CD4-positive, alpha-beta T cell treated with Interleukin-17A for 4 hours (primary cell): ENCODE data around the gene ABLIM2.

Source experiments
- DNase-seq: peaks from one replicate; pipeline ENCODE4 v3.0.0-alpha.2; 2020; ENCODE audit warnings: mixed read lengths

Gene ABLIM2

DNA sequence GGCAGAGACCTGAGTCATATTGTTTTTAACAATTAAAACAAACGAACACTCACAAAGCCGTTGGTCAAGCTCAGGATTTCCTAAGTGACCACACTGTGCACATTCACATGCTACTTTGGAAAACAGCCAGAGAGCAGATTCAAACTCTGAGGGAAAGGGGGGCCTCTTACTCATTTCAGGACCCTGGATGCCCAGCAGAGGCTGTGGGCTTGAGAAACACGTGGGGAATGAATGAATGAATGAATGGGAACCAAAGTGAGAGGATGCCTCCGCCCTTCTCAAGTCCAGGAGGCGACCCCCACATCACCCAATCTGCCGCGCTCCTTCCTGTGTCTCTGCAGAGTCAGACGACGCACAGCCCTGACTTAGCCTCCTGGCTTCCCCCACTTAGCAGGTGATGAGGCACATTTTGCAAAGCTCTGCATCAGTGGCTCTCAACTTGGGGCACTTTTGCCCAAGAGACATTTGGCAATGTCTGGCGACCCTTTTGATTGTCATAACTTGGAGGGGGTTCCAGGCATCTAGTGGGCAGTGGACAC, 76.0 kb downstream of the ABLIM2 start:
- no peak for DNase-seq

DNA sequence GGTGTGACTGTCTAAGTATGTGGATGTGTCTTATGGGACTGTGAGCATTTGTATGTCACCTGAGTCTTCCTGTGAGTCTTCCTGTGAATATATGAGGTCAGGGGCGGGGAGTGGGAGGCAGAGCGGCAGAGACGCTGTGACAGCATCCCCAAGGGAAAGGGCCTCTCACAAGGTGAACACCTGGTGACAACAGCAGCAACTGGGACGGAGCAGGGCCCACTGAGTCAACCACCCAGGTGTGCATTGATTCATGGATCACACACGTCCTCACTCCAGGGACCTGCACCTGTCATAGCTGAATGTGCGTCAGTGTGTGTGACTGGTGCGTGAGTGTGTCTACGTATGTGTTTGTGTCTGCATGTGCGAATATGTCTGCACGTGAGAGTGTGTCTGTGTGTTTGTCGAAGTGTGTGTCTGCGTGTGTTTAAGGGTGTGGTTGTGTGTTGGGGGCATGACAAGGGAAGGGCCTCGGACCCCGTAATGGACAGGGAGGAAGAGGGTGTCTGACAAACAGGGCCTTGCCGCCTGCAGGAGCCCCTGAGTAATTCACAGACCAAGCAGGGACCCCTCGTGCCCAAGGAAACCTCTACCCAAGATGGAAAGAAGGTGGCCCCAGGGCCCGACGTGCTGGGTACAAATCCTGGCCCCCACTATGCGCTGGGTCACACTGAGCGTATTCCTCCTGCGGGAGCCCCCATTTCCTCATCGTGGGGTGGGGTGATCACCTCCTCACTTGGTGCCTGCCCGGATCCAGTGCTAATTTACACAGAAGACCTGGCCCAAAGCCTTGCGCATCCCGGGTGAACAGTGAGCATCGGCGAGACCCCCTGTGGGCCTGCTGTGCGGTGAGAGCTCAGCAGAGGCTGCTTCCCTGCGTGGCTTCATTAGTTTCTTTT, 76.7 kb downstream of the ABLIM2 start:
- DNase-seq = no peak

DNA sequence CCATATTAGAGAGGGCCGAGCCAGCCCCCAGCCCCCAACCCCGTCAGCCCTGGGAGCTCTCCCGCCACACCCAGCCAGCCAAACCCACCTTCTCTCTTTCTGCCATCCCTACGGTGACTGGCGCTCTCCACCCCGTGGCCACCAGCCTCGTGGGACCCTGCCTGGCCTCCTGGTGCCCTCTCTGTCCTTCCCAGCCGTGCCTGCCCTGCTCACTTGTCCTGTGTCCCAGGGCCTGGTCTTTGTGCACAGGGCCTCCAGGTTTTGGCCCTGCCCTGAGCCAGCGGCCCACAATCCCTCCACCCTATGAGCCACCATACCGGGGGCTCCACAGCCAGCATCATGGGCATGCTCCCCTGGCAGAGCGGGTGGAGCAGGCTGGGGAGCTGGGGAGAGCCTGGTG, 77.4 kb downstream of the ABLIM2 start:
- no peak for DNase-seq

DNA sequence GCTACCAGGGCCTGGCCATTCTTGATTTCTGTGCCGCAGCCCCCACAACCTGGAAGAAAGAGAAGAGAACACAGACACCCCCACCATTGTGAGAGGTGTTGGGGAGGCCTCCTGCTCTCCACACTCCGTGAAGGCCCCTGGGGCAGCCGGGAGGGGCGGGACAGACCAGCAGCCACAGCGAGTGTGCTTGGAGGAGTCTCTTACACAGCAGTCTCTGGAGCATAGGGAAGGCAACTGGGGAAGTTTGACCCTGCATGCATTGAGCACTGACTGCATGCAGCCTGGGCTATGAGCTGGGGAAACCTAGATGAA, 77.9 kb downstream of the ABLIM2 start:
- no peak for DNase-seq

DNA sequence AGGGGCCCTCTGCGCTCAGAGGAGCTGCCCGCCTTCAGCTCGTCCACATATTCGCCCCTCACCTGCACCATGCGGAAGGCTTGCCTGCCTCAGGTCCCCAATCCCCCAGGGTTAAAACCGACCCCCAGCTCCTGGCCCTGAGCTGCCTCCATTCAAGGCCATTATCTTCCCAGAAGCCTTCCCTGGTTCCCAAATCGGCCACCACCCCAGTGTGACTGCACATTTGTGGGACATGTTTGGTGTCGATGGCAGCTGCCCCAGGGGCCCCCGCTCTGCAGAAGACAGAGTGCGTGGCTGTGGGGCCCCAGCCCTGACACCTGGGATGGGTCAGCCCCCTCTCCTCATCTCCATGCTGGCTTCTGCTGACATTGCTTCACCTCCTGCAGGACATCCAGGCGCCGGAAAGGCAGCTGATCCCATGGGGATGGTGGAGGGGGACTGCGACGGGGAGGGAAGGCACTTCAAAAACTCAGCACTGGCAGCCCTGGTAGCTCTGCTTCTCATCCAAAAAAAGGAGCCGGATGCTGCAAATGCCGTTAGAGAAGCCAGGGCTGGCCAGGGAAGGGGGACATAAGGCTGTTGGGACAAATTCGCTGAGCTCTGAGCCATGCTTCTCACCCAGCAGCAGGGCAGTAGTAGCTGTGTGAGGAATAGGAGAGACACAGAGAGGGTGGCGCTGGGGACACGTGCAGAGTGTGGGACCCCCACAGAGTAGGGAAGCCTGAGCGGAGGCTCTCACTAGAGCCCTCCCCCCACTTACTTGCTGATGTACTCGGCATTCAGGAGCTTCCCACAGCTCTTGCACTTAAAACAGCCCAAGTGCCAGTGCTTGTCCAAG, 78.5 kb downstream of the ABLIM2 start:
- DNase-seq = no peak

DNA sequence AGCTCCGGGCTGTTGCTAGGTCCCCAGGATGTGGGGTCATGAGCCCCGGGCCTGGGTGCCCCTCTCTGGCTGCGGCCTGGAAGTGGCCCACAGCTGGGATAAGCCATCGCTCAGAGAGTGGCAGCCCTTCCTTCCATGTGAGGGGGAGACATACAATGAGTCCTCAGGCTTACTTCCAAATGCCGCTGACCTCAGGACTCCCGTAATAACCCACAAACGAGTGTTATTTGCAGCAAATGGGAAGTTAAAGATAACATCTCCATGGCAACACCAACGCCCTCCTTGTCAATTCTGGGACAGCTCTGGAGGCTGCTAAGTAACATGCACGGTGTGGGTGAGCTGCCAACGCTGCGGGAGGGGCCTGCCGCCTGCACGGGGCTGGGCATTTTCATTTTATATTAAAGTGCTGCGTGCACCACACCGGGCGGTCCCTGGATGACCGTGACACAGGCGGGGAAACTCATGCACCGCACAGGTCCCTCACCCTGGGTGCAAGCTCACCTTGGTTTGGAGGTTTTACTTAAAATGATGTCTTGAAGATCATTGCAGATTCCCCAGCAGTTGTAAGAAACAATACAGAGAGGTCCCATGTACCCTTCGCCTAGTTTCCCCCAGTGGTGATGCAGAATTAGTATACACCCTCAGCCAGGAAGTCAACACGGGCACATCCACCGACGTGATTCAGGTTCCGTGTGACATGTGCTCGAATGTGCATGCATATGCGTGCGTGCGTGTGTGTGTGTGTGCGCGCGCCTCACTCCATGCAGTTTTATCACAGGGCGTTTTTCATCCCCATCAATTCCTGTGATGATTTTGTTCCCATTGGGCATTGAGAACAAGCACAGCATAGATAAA, 79.4 kb downstream of the ABLIM2 start:
- DNase-seq = no peak

DNA sequence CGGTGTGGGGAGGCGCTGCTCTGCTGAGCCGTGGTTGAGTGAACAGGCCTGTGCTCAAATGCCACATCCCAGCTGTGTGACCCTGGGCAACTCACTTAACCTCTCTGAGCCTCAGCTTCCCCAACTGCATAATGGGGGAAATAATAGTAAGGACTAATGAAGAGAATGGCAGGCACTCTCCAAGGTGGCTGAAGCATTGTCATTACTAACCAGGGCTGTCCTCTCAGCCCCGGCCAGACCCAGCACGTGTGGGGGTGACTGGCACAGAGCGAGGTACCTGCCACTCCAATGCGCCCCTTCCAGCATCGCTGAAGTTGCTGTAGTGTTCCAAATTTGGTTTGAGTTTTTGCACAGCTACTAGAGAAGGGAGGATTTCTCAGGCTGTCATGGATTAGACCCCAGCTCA, 80.0 kb downstream of the ABLIM2 start:
- no peak for DNase-seq

DNA sequence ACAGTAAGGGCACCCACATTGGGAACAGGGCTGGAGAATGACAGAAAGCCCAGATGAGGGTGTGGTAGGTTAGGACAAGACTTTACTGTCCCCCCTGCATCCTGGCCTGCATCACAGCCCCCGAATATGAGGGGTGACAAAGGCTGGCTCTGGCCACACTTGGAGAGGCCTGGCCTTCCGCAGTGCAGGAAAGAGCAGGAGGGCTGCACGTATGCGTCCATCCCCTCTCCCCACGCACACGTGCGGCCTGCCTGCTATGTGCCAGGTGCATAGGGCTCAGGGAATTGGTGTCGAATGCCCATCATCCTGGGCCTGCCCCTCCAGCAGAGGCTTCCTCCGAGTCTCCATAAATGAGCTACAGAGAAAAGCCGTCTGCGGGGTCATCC, 80.5 kb downstream of the ABLIM2 start:
- DNase-seq = no peak

DNA sequence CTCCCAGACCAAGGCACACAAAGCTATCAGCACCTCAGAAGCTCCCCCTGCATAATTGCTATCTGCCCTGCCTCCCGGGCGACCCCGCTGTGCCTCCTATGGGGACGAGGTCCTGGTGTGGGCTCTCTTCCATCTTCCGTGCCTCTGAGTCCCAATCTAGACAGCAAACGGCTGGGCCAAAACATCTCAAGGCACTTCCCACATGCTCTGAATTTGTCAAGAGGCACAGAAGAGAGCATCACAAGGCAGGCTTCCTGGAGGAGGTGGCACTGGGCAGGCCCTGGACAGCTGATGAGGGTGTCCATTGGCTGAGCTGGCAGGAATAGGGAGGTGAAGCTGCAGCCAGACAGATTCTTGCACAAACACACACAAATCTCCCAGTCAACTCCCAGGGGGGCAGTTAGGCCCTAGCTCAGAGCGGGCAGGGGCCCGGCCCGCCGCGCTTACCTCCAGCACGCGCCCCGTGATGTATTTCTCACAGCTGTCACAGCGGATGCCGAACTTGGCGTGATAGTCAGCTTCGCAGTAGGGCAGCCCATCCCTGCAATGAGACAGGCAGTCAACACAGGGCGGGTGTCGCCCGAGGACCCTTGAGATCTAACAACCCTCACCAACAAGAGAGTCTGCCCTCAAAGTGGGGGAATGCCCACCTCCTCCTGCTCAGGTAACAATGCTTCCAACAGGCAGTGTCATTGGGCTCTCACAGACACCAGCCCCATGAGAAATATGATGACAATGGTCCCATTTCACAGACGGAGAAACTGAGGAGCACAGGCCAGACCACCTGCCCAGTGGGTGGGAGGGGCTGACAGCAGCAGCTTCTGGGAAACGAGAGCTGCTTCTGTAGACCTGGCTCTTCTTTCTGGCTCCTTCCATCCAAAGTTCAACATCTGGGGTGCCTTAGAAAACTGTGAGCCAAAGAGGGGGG, 81.2 kb downstream of the ABLIM2 start:
- DNase-seq = no peak

DNA sequence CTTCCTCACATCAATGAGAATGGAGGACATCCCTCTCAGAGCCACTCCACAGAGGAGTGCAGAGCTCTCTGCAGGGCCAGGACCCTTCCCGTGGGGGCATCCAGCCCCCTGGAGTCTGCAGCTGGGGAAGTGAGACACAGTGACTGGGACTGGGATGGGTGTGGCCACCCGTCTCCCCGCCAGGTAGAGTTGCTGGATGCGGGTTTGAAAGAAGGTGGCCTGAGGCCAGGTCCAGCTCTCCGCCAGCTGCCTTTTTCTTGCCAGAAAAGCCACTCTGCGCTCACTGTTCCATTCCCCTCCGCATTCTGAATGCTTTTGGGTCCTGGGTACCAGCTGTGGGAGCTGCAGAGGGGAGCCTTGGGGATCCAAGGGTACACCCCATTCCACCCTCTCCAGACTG, 82.6 kb downstream of the ABLIM2 start:
- no peak for DNase-seq

DNA sequence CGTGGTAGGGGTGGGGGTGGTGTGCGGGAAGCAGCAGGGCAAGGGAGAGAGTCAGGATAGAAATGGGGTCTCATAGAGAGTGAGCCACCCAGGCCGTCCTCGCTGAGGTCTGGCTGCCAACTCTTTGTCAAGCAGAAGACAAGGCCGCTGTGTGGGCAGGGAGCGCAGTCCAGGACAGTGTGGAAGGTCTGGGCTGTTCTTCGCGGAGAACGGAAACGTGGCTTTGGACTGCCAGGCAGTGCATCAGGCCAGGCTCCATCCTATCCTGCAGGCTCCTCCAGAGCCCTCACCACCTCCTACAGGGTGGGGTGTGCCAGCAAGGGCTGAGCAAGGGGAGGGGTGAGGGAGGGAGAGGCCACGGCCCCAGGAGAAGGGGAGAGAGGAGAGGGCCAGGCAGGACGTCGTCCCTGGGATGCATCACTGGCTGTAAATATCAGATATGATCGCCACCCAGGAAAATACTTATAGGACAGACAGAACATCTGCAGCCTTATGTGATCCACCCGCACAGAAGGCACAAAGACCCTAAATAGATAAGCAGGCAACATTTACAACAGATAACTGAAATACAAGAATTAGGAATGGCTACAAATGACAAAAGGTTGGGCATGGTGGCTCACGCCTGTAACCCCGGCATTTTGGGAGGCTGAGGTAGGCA, 85.3 kb downstream of the ABLIM2 start:
- DNase-seq = no peak

DNA sequence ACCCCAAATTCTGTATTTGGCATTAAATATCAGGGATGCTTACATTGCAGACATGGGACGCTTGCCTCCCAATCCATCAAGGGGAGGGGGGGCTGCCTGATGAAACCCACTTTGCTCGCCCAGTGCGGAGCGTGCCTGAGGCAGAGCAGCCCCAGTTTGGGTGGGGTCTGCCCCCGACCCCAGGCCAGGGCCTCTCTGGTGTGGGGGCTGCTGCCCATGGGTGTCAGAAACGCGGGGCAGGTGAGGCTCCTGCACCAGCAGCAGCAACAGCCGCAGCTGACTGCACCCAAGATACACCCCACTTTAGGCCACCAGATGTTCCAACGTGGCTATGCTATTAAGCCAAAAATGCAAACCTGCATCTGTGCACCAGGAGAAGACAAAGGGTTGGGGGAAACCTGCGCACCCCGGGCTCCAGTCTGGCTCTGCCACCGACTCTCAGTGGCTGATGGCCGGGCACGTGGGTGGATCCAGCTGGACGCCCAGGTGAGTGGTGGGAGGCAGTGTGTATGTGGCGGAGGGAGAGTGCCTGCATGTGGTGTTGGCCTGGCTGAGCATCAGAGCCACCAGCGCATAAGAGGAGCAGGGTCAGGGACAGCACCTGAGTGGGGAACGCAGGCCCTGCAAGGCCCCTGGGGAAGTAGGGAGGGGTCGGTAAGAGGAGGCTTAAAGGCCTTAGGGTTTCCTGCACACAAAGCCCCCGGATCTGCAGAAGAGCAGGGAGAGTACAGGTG, 86.2 kb downstream of the ABLIM2 start:
- no peak for DNase-seq

DNA sequence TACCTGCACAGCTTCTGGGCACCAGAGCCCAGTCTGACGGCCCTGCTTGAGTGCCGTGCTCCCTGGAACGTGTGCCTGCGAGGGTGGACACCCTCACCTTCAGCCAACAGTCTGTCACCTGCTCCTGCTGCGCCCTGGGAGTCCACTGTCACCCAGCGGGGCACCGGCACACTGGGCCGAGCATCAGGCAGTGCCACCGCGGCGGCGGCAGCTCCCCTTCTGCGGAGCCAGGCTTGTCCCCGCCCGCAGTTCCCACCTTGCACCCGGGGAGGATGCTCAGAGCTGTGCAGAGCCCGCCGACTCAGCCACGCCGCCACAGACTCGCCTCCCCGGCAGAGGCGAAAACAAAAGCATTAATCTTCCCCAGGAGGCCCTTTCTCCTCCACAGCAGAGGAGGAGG, 86.8 kb downstream of the ABLIM2 start:
- no peak for DNase-seq

DNA sequence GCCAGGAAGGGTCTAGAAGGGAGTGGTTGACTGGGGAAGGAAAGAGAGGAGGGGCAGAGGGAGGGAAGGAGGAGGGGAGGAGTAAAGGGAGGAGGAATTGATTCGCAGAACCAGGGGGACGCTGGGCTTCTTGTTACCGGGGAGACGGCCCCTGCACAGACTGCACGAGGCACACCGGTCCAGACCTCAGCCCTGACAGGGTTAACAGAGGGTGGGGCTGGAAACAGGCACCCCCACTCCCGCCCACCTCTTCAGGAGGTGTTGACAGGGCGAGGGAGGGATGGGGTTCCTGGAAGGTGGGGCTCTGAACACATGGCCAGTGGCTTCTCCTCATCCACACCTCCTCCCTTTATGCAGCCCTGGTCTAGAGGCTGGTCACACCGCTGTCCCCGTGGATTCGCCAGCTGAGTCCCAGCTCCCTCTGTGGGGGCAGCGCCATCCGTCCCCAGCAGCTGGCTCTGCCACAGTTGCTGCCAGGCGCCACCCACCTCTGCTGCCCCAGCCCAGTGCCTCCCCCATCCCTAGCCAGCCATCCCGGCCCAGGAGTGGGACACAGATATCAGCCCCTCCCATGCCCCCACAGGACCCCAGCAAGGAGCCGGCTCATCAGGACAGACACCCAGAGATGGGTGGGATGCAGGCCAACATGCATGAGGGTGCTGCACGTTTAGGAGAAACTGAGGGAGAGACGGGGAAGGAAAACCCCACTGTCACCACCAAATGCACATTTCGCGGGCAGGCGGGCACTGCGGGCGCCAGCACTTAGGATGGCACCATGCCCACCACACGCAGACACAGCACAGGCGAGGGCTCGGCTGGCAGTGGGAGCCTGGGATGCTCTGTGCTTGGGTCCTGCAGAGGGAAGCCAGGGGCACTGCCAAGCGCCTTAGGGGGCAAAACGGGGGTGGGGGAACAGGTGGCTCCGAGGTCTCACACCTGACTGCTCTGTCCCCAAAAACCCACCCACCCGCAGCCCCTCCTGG, 87.6 kb downstream of the ABLIM2 start:
- DNase-seq = no peak

DNA sequence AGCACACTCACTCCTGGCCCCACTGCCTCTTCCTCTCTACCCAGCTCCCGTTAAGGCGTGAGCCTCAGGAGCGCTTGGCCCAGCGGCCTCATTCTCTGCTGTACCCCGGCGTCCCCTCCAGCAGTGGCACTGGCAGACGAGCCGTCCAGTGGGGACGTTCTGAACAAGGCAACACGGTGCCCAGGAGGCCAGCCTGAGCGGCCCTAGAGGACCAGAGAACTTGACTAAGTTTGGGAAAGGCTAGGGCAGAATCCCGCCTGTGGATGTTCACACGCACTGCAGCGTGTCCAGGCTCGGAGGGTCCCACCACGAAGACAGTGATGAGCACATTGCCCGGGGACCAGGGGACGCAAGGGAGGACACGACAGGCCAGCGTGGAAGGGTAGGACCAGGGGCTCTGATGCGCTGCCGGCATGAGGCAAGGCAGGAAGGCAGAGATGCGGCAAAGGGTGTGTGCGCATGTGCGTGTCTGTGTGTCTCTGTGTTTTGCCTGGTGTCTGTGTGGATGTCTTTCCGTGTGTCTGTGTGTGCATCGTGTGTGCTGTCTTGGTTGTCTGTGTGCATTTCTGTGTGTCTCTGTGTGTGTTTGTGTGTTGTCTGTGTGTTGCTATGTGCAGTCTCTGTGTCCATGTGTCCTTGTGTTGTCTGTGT, 89.4 kb downstream of the ABLIM2 start:
- DNase-seq = no peak

DNA sequence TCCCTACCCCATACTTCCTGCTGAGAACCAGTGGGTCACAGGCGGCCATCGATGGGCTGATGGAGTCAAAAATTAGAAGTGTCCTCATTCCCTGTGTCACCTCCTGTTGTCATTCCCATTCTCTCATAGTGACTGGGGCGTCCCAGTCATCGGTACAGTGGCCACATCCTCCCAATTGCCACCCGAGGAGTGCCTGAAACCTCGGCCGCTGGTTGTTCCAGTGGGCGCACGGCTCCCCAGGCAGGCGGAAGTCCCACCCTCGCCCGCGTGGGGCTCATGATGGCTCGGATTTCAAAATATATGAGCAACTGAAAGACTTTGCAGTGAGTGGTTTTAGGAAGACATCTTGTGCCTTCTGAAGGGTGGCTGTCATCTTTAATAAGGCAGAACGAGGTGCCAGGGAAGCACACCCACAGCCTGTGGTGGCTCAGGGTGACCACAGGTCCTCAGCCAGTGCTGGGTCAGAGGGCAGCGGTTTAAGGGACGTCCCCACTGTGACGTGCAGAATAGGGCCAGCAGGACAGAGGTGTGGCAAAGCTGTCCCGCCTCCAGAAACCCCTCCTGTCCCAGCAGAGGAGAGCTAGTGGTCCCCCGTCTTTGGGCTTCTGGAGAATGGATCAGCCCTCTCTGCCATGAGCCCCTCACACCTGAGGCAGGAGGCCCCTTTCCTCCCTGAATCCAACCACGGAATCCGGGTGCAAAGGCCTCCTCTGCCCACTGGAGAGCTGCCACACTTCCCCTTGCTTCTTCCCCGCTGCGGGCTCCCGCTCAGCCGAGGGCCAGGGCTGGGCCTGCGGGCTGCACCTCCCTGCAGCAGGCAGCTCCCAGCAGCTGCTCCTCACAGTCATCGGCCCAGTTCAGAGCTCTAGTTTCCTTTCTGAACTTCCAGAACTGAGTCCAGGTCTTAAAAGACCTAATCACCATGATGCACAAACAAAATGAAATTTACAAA, 90.4 kb downstream of the ABLIM2 start:
- no peak for DNase-seq

DNA sequence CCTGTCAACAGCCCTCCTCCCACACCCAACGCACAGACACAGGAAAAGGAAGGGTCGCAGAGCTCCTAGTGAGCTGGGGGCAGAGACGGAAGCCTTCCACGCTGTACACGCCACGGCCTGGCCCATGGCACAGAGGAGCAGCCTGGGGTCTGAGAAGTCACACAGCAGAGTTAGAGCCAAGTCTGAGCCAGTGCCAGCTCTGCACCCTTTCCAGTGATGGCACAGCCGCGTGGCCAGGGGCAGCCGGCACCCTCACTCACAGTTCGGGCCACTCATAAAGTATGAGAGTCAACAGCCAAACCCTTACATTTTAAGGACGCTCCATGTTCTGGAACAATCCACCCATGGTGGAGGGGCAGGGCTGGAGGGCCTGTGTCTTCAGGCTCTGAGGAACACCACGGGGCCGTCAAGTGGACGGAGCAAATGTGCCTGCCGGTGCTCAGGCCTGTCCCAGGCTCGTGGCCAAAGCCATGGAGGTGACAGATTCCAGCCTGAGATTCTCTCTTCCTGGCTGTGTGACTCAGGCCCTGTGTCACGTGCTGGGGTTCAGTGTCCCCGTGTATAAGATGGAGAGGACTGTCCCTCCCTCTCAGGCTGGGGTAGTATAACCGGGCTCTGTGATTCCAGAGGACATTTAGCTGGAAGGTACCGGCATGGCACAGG, 91.2 kb downstream of the ABLIM2 start:
- DNase-seq = no peak
